ENCODE measurements around the gene FAM193B.
A peak's percentile ranks its signal among the peaks of the same experiment; 100 is the strongest.

Gene FAM193B

DNA sequence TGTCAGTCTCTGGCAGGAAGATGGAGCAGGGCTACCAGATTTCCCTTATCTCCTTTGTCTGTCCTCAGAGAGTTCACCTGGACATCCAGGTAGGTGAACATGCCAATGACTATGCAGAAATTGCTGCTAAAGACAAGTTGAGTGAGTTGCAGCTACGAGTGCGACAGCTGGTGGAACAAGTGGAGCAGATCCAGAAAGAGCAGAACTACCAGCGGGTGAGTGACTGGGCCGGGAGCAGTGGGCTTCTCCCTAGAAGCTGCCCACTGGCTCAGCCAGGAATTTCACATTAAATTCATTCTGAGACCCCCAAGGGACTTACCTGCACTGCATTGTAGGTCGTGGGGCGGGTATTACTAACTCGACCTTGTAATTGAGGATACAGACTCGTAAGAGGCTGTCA is 39.7 kb upstream of the FAM193B start:
- H3K27ac ChIP-seq (ENCODE audit: low read depth, low read length) = no peak overlapping the region
- H3K79me2 ChIP-seq (ENCODE audit: control insufficient read depth, low read length) = peaks cover 24% of the 10 kb centered on the region
- peak overlapping the region; percentile 61; the same call in 1 of the 2 replicates for H3K4me2 ChIP-seq (ENCODE audit: low read length)

DNA sequence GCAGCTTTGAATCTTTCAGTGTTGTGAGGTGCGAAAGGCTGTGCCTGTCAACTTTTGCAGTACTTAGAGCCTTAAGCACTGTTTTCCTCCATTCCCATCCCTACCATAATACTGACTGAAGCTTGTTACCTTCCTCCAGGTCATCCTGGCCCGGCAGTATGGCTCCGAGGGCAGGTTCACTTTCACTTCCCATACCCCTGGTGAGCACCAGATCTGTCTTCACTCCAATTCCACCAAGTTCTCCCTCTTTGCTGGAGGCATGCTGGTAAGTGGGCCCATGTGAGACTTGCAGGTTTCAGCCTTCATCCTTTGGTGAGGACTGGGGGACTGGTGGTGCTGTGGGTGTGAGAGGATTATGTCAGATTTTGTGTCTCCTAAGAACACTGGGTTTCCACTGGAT is 39.1 kb upstream of the FAM193B start:
- Histone ChIP-seq H4K20me1 (ENCODE audit: control insufficient read depth, insufficient read depth, low read depth, low read length) (0 out of 2 replicates have a peak, but pooled peaks cover 2% of the 10 kb centered on the region), H3K27ac (ENCODE audit: low read depth, low read length) (no peak overlapping the region), H3K27me3 (ENCODE audit: control insufficient read depth, low read length) (peaks cover 8% of the 10 kb centered on the region; the same call in 1 of the 2 replicates), H3F3A (ENCODE audit: control insufficient read depth, insufficient read depth) (peaks cover 12% of the 10 kb centered on the region), H3K79me2 (ENCODE audit: control insufficient read depth, low read length) (peaks cover 24% of the 10 kb centered on the region), H3K4me3 (ENCODE audit: low read length) (peak overlapping the region; percentile 89), H3K9me2 (replicated peaks; ENCODE audit: control insufficient read depth, low read length) (no peaks in the 10 kb centered on the region), H3K4me2 (ENCODE audit: low read length) (peak overlapping the region; percentile 61), H3K4me1 (ENCODE audit: control insufficient read depth, low read length) (peaks cover 25% of the 10 kb centered on the region), H3K9me3 (ENCODE audit: control insufficient read depth, insufficient read depth, low read length) (no peaks in the 10 kb centered on the region), H3K36me3 (ENCODE audit: control insufficient read depth, low read length) (peaks cover 46% of the 10 kb centered on the region)
- TF ChIP-seq, protein P1, sequence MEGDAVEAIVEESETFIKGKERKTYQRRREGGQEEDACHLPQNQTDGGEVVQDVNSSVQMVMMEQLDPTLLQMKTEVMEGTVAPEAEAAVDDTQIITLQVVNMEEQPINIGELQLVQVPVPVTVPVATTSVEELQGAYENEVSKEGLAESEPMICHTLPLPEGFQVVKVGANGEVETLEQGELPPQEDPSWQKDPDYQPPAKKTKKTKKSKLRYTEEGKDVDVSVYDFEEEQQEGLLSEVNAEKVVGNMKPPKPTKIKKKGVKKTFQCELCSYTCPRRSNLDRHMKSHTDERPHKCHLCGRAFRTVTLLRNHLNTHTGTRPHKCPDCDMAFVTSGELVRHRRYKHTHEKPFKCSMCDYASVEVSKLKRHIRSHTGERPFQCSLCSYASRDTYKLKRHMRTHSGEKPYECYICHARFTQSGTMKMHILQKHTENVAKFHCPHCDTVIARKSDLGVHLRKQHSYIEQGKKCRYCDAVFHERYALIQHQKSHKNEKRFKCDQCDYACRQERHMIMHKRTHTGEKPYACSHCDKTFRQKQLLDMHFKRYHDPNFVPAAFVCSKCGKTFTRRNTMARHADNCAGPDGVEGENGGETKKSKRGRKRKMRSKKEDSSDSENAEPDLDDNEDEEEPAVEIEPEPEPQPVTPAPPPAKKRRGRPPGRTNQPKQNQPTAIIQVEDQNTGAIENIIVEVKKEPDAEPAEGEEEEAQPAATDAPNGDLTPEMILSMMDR (IDR thresholded peaks at IDR 0.05; ENCODE audit: low read depth, low read length, poor library complexity, severe bottlenecking) = no peak
- no peak for TF ChIP-seq EZH2phosphoT487 (IDR thresholded peaks at IDR 0.05; ENCODE audit: borderline replicate concordance, low read length)

More for the DNA sequence above, 39.7 kb upstream of the FAM193B start:
- H3K9me2 ChIP-seq (replicated peaks; ENCODE audit: control insufficient read depth, low read length) = no peaks in the 10 kb centered on the region
- H3K9me3 ChIP-seq (ENCODE audit: control insufficient read depth, insufficient read depth, low read length) = no peaks in the 10 kb centered on the region
- TF ChIP-seq, protein P1 (IDR thresholded peaks at IDR 0.05; ENCODE audit: low read depth, low read length, poor library complexity, severe bottlenecking) = no peak
- TF ChIP-seq EZH2phosphoT487 (IDR thresholded peaks at IDR 0.05; ENCODE audit: borderline replicate concordance, low read length) = no peak
- H3K4me1 ChIP-seq (ENCODE audit: control insufficient read depth, low read length) = peaks cover 31% of the 10 kb centered on the region
- peaks cover 8% of the 10 kb centered on the region; the same call in 1 of the 2 replicates for H3K27me3 ChIP-seq (ENCODE audit: control insufficient read depth, low read length)
- H3K4me3 ChIP-seq (ENCODE audit: low read length) = no peak overlapping the region
- H3F3A ChIP-seq (ENCODE audit: control insufficient read depth, insufficient read depth) = peaks cover 15% of the 10 kb centered on the region
- peaks cover 46% of the 10 kb centered on the region for H3K36me3 ChIP-seq (ENCODE audit: control insufficient read depth, low read length)
- 0 out of 2 replicates have a peak, but pooled peaks cover 2% of the 10 kb centered on the region for H4K20me1 ChIP-seq (ENCODE audit: control insufficient read depth, insufficient read depth, low read depth, low read length)

DNA sequence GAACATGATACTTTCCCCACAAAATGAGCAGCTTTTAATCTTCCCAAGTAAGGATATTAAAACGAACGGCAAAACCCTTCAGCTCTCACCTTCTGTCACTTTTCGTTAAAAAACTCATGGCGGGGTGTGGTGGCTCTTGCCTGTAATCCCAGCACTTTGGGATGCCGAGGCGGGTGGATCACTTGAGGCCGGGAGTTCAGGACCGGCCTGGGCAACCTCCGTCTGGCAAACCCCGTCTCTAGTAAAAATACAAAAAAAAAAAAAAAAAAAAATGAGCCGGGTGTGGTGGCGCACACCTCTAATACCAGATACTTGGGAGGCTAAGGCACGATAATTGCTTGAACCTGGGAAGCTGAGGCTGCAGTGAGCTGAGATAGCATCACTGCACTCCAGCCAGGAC is 38.5 kb upstream of the FAM193B start:
- Histone ChIP-seq H4K20me1 (ENCODE audit: control insufficient read depth, insufficient read depth, low read depth, low read length) (0 out of 2 replicates have a peak, but pooled peaks cover 2% of the 10 kb centered on the region), H3K4me3 (ENCODE audit: low read length) (peak overlapping the region; percentile 89), H3K36me3 (ENCODE audit: control insufficient read depth, low read length) (peaks cover 46% of the 10 kb centered on the region), H3K27me3 (ENCODE audit: control insufficient read depth, low read length) (peaks cover 11% of the 10 kb centered on the region; the same call in 1 of the 2 replicates), H3F3A (ENCODE audit: control insufficient read depth, insufficient read depth) (peaks cover 7% of the 10 kb centered on the region), H3K79me2 (ENCODE audit: control insufficient read depth, low read length) (peaks cover 24% of the 10 kb centered on the region), H3K4me1 (ENCODE audit: control insufficient read depth, low read length) (peaks cover 20% of the 10 kb centered on the region), H3K4me2 (ENCODE audit: low read length) (peak overlapping the region; percentile 61), H3K9me2 (replicated peaks; ENCODE audit: control insufficient read depth, low read length) (no peaks in the 10 kb centered on the region), H3K27ac (ENCODE audit: low read depth, low read length) (peak overlapping the region; percentile 69), H3K9me3 (ENCODE audit: control insufficient read depth, insufficient read depth, low read length) (no peaks in the 10 kb centered on the region)
- TF ChIP-seq, protein P1 (IDR thresholded peaks at IDR 0.05; ENCODE audit: low read depth, low read length, poor library complexity, severe bottlenecking) = no peak
- no peak for TF ChIP-seq EZH2phosphoT487 (IDR thresholded peaks at IDR 0.05; ENCODE audit: borderline replicate concordance, low read length)
